K562 treated with DMSO at 1 percent for 4 hours (cell line): ENCODE results near the gene H2AZ2. TPM values are rescaled to one million over a fixed set of nuclear protein-coding genes. Genes with fewer than 3 reads are reported as not detected.

Experiments used
- total RNA-seq: library from RNA; unstranded; fragments of 300-600 nt; gene quantifications from 2 replicates; pipeline ENCODE4 v1.2.3, GENCODE V29; 2022; ENCODE audit not compliant: insufficient read depth

Gene H2AZ2
- total RNA-seq, result 263 and 275 TPM in 2 replicates

GRCh38 chr7:44847920-44848634 lies at the start of gene H2AZ2:
H2AZ2 (minus strand) TSS chr7:44848087; CDS start chr7:44847971, 116 bp downstream.

GRCh38 chr7:44885394-44886317 lies 37.8 kb upstream of the H2AZ2 start, which contains the start of gene PURB:
PURB (minus strand) TSS chr7:44885530; CDS start chr7:44885348, 182 bp downstream.

GRCh38 chr7:44796504-44797328 lies 51.2 kb downstream of the H2AZ2 start, which contains the start of gene PPIA:
PPIA (plus strand) TSS chr7:44796681; CDS start chr7:44796725, 44 bp downstream.

Other genes starting within 250 kb of the H2AZ2 start
- 84.4 and 88.1 TPM in 2 replicates for gene OGDH, start 241.5 kb downstream of the H2AZ2 start, total RNA-seq
- 10.5 and 17.3 TPM in 2 replicates for gene ZMIZ2, start 99.2 kb downstream of the H2AZ2 start, total RNA-seq
- gene PPIA, start 51.4 kb downstream of the H2AZ2 start, total RNA-seq, result 1,560 and 1,620 TPM in 2 replicates
- gene PURB, start 37.4 kb upstream of the H2AZ2 start, total RNA-seq, result 5.5 and 8.1 TPM in 2 replicates
- gene MYO1G, start 130.9 kb upstream of the H2AZ2 start, total RNA-seq, result 0.31 TPM in 1 of 2 replicates, not detected in the other
- 34.5 and 35.5 TPM in 2 replicates for gene CCM2, start 152.1 kb upstream of the H2AZ2 start, total RNA-seq
- gene NACAD, start 240.9 kb upstream of the H2AZ2 start, total RNA-seq, result not detected in 2 replicates